ENCODE data around the gene RSF1. TPM values are rescaled to one million over a fixed set of nuclear protein-coding genes. Genes with fewer than 3 reads are reported as not detected.

Gene RSF1
- total RNA-seq, 4 donors from 2014 or later: 70.3 to 96.3 (median 73.1) TPM

DNA sequence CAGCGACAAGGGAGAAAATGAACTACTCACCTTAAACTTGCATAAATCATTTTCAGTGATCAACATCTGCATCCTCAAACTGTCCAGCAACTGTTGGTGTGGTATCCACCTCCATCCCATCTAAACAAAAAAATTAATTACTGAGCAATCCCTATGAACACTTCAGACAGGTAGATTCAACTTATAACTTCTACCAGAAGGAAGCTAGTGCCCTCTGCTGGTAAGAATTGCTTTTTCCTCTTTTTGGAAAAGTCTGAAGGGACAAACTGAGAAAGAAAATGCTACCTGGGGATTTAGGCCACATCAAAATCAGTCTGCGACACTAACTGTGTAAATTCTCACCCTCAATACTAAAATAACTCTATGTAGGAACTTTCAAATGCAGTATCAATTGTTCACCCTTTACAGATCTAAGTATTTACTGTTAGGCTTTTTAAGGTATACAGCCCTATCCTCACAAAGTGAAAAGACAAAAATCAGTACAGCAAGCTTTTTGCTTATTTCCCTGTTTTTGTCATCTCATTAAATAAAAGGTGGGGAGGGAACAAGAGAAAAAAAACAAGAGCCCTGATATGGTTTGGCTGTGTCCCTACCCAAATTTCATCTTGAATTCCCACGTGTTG is 200.8 kb downstream of the RSF1 start:
- H3K27ac ChIP-seq (replicated peaks in 1 of 4): no peak overlapping the region
- TF ChIP-seq POLR2AphosphoS5 (IDR thresholded peaks at IDR 0.05): no peak
- TF ChIP-seq, protein P1, sequence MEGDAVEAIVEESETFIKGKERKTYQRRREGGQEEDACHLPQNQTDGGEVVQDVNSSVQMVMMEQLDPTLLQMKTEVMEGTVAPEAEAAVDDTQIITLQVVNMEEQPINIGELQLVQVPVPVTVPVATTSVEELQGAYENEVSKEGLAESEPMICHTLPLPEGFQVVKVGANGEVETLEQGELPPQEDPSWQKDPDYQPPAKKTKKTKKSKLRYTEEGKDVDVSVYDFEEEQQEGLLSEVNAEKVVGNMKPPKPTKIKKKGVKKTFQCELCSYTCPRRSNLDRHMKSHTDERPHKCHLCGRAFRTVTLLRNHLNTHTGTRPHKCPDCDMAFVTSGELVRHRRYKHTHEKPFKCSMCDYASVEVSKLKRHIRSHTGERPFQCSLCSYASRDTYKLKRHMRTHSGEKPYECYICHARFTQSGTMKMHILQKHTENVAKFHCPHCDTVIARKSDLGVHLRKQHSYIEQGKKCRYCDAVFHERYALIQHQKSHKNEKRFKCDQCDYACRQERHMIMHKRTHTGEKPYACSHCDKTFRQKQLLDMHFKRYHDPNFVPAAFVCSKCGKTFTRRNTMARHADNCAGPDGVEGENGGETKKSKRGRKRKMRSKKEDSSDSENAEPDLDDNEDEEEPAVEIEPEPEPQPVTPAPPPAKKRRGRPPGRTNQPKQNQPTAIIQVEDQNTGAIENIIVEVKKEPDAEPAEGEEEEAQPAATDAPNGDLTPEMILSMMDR (IDR thresholded peaks at IDR 0.05): peak; percentile 53 to 73 (median 64)
- TF ChIP-seq POLR2A (IDR thresholded peaks at IDR 0.05; ENCODE audit: low read depth): no peak
- H3K4me1 ChIP-seq: peaks cover 0 to 5% (median 0%) of the 10 kb centered on the region in 4 donors
- DNase-seq (ENCODE audit: extremely low spot score): no peak
- no peak overlapping the region for H3K4me3 ChIP-seq
- no peaks in the 10 kb centered on the region for H3K9me3 ChIP-seq
- H3K27me3 ChIP-seq: no peaks in the 10 kb centered on the region
- intact Hi-C loops (cut with DNase I): no loop called here
- peaks cover 29 to 93% (median 76%) of the 10 kb centered on the region in 4 donors for H3K36me3 ChIP-seq
- 88% methylated on average over 3 of the region's 3 CpGs for WGBS

DNA sequence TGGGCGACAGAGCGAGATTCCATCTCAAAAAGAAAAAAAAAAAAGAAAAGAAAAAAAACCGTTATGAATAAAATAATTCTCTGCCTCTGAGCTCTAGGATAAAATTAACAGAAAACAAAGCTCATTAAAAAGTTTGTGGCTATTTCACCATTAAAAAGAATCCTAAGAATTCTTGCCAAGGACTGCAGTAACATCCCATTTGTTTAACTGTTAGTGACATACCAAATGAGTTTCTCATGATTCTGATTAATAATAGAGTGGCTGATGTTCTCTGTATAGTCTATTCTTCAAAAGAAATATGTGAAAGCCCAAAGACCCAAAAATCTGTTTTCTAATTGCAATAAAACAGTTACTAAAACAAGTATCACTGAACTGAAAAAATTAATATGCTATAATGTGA is 202.6 kb downstream of the RSF1 start:
- TF ChIP-seq, protein P1 (IDR thresholded peaks at IDR 0.05): no peak
- TF ChIP-seq POLR2AphosphoS5 (IDR thresholded peaks at IDR 0.05): no peak
- TF ChIP-seq EP300 (IDR thresholded peaks at IDR 0.05): no peak
- no peak for TF ChIP-seq POLR2A (IDR thresholded peaks at IDR 0.05; ENCODE audit: low read depth)
- H3K27me3 ChIP-seq: no peaks in the 10 kb centered on the region
- DNase-seq (ENCODE audit: extremely low spot score): no peak
- no peaks in the 10 kb centered on the region for H3K9me3 ChIP-seq
- H3K4me1 ChIP-seq: peaks cover 0 to 5% (median 0%) of the 10 kb centered on the region in 4 donors
- H3K27ac ChIP-seq (replicated peaks in 1 of 4): no peak overlapping the region
- peaks cover 27 to 94% (median 68%) of the 10 kb centered on the region in 4 donors for H3K36me3 ChIP-seq
- WGBS: 57% methylated on average over 3 of the region's 3 CpGs
- intact Hi-C loops (cut with DNase I): no loop called here
- no peak overlapping the region for H3K4me3 ChIP-seq

DNA sequence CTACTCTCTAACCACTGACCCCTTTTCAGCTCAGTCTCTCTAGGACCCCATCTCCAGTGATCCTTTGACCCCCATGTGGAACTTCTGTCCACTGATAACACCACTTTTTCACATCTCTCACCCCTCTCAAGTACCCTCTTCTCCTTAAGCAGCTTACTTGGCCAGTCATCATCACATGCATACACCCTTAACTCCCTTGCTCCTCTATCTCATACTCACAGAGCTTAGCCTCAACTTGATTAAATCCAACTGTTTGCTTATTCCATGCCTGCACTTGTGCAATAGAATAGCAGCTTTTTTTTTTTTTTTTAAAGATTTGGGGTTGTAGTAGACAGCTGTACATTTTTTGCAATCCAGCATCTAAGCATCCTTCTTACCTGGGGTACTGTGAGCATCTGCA is 208.6 kb downstream of the RSF1 start:
- Histone ChIP-seq H3K27ac (replicated peaks in 1 of 4) (no peak overlapping the region), H3K4me3 (no peak overlapping the region), H3K4me1 (no peaks in the 10 kb centered on the region), H3K27me3 (no peaks in the 10 kb centered on the region), H3K9me3 (no peaks in the 10 kb centered on the region), H3K36me3 (peaks cover 7 to 96% (median 64%) of the 10 kb centered on the region in 4 donors)
- intact Hi-C loops (cut with DNase I): no loop called here
- no peak for DNase-seq (ENCODE audit: extremely low spot score)
- TF ChIP-seq, protein P1 (IDR thresholded peaks at IDR 0.05): no peak
- no peak for TF ChIP-seq POLR2A (IDR thresholded peaks at IDR 0.05; ENCODE audit: low read depth)
- TF ChIP-seq POLR2AphosphoS5 (IDR thresholded peaks at IDR 0.05): no peak
- no peak for TF ChIP-seq EP300 (IDR thresholded peaks at IDR 0.05)

Small RNA genes within 50 kb of the gene (small RNA-seq; reads per million reads assigned to genes)
- gene RF00019: 0 reads per million in 3 donors

Other genes with a start within 250 kb of the RSF1 start
- gene AQP11, start 230.8 kb downstream of the RSF1 start, total RNA-seq: under 1 TPM; under 0.01 to 0.69 (median 0.18) TPM
- 10 to 100 TPM; 50.5 to 78.0 (median 72.7) TPM for gene CLNS1A, start 182.9 kb downstream of the RSF1 start, total RNA-seq
- 10 to 100 TPM; 39.0 to 73.7 (median 68.0) TPM for gene AAMDC, start 422 bp upstream of the RSF1 start, total RNA-seq
- 10 to 100 TPM; 13.3 to 34.1 (median 15.2) TPM for gene INTS4, start 173.9 kb upstream of the RSF1 start, total RNA-seq
- gene KCTD14, start 202.6 kb upstream of the RSF1 start, total RNA-seq: 1 to 10 TPM in 3 of 4 donors, under 1 TPM in 1; 0.83 to 2.6 (median 1.3) TPM
- not detected for gene THRSP, start 243.1 kb upstream of the RSF1 start, total RNA-seq

All from esophagus muscularis mucosa (tissue), 4 donors.